Vagina (tissue), 2 donors: Measurements from ENCODE around the gene NKAIN2.

Experiments
- POLR2A ChIP-seq, 2 donors: fragments of 450-650 bp; IDR thresholded peaks; one replicate each; pipeline ENCODE4 v1.6.1; 2017; ENCODE audit warnings: antibody characterized with exemption in 2 of 2, mild to moderate bottlenecking in 2 of 2, moderate library complexity in 2 of 2
- POLR2AphosphoS5 ChIP-seq, 2 donors: sonication (generic); formaldehyde crosslinking; IDR thresholded peaks; one replicate each; pipeline ENCODE4 v1.9.0; 2017; ENCODE audit warnings: antibody characterized with exemption in 2 of 2, mild to moderate bottlenecking in 2 of 2, low read depth in 1 of 2; ENCODE audit not compliant: insufficient read depth in 1 of 2
- TF ChIP-seq, protein P1 (sequence below), 3 experiments: fragments of 450-650 bp in 2 of 3; fragments of 200-600 bp in 1 of 3; sonication (generic) in 1 of 3; IDR thresholded peaks; one replicate each; pipeline ENCODE4 v1.5.1; 2017 to 2019; ENCODE audit warnings: antibody characterized with exemption in 3 of 3, mild to moderate bottlenecking in 2 of 3, moderate library complexity in 2 of 3

DNA sequence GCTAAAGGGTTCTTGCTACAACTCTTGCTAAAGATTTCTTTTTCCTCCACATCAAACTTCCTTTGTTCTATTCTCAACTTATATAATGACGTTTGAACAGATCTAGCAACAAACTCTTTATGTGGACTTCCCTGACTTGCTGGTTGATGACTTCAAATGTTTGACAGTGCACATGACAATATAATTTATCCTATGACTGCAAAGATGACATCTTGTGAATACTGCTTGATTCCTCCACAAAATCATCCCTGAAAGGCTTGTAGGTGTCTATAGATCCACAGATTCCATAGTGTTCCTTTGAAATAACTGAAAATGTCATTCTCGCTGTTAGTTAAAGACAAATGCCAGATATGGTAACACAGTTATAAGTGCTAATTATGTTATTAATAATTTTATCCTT is 478.9 kb downstream of the NKAIN2 start:
- no peak for TF ChIP-seq POLR2A (IDR thresholded peaks at IDR 0.05)
- TF ChIP-seq, protein P1, sequence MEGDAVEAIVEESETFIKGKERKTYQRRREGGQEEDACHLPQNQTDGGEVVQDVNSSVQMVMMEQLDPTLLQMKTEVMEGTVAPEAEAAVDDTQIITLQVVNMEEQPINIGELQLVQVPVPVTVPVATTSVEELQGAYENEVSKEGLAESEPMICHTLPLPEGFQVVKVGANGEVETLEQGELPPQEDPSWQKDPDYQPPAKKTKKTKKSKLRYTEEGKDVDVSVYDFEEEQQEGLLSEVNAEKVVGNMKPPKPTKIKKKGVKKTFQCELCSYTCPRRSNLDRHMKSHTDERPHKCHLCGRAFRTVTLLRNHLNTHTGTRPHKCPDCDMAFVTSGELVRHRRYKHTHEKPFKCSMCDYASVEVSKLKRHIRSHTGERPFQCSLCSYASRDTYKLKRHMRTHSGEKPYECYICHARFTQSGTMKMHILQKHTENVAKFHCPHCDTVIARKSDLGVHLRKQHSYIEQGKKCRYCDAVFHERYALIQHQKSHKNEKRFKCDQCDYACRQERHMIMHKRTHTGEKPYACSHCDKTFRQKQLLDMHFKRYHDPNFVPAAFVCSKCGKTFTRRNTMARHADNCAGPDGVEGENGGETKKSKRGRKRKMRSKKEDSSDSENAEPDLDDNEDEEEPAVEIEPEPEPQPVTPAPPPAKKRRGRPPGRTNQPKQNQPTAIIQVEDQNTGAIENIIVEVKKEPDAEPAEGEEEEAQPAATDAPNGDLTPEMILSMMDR (IDR thresholded peaks at IDR 0.05), result no peak
- no peak for TF ChIP-seq POLR2AphosphoS5 (IDR thresholded peaks at IDR 0.05; ENCODE audit: insufficient read depth in 1 of 2, low read depth in 1 of 2)
